Loucy (cell line): ENCODE measurements around the gene NCAPD2.

Experiments
- EZH2phosphoT487 ChIP-seq: fragments of 200-600 bp; IDR thresholded peaks from 2 replicates; pipeline ENCODE4 v1.6.1; 2018; ENCODE audit warnings: antibody characterized with exemption, mild to moderate bottlenecking, moderate library complexity, borderline replicate concordance
- TF ChIP-seq, protein P1 (sequence below): fragments of 200-600 bp; sonication (generic); conservative IDR thresholded peaks from 2 replicates; pipeline ENCODE4 v1.5.1; 2014; ENCODE audit warnings: mild to moderate bottlenecking, antibody characterized with exemption, low read length

DNA sequence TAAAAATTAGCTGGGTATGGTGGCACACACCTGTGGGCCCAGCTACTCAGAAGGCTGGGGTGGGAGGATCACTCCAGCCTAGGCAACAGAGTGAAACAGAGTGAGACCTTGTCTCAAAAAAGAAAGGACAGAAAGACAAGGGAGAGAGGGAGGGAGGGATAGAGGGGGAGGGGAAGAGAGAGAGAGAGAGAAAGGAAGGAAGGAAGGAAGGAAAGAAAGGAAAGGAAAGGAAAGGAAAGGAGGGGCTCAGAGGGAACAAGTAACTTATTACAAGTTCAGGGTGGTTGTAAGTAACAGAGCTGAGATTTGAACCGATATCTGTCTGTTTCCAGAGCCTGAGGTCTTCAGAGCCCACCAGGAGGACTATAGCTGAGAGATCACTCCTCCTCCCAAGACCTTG is 53.7 kb downstream of the NCAPD2 start:
- TF ChIP-seq, protein P1, sequence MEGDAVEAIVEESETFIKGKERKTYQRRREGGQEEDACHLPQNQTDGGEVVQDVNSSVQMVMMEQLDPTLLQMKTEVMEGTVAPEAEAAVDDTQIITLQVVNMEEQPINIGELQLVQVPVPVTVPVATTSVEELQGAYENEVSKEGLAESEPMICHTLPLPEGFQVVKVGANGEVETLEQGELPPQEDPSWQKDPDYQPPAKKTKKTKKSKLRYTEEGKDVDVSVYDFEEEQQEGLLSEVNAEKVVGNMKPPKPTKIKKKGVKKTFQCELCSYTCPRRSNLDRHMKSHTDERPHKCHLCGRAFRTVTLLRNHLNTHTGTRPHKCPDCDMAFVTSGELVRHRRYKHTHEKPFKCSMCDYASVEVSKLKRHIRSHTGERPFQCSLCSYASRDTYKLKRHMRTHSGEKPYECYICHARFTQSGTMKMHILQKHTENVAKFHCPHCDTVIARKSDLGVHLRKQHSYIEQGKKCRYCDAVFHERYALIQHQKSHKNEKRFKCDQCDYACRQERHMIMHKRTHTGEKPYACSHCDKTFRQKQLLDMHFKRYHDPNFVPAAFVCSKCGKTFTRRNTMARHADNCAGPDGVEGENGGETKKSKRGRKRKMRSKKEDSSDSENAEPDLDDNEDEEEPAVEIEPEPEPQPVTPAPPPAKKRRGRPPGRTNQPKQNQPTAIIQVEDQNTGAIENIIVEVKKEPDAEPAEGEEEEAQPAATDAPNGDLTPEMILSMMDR: no peak
- TF ChIP-seq EZH2phosphoT487: no peak
